Astrocyte of the cerebellum (primary cell): ENCODE results near the gene CNNM2.
"Not testable (repeated sequence)": the region's sequence is repeated elsewhere in the genome, so short reads cannot be mapped to it uniquely, and the experiment has no call there.

Source experiments
- DNase-seq: peaks from one replicate; pipeline ENCODE4 v3.0.0-alpha.2; 2011; ENCODE audit warnings: low read depth
- H3K4me3 ChIP-seq: 2 replicates; pipeline ENCODE4 v1.5.1; 2011; ENCODE audit warnings: mild to moderate bottlenecking, low read depth, low read length, moderate library complexity
- in situ Hi-C: cut with HindIII; loops from 2 replicates; pipeline ENCODE4 v1.10.0; 2017; ENCODE audit warnings: low sequenced_read_pairs
- TF ChIP-seq, protein P1 (sequence below): IDR thresholded peaks from 2 replicates; pipeline ENCODE4 v1.5.1; 2012; ENCODE audit warnings: low read length, low read depth, moderate library complexity, mild to moderate bottlenecking; ENCODE audit errors: missing control alignments

Gene CNNM2

DNA sequence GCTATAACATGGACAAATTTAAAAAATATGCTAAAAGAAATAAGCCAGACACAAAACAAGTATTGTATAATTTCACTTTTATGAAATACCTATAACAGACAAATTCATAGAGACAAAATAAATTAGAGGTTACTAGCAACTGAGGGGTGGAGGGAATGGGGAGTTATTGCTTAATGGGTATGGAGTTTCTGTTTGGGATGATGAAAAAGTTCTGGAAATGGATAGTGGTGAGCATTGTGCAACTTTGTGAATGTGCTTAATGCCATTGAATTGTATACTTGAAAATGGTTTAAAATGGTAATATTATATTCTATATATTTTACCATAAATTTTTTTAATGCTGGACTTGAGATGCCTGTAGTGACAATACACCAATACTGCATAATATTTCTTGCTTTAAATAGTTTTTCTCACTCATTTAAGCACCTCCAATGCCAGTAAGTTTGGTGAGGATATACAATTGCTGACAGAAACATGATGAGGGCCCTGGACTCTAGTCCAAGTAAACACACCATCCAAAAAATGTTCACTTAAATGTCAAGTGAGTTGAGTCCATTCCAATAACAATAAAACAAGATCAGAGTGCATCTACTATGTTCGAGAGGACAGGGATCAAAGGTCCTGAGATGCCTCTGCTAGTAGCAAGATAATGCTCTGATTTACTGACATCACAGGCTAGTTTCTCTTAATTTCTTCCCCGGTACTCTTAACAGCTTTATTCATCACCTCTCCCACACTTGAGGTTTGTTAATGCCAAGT lies 203.1 kb downstream of the CNNM2 start:
- H3K4me3 ChIP-seq = no peak overlapping the region
- TF ChIP-seq, protein P1, sequence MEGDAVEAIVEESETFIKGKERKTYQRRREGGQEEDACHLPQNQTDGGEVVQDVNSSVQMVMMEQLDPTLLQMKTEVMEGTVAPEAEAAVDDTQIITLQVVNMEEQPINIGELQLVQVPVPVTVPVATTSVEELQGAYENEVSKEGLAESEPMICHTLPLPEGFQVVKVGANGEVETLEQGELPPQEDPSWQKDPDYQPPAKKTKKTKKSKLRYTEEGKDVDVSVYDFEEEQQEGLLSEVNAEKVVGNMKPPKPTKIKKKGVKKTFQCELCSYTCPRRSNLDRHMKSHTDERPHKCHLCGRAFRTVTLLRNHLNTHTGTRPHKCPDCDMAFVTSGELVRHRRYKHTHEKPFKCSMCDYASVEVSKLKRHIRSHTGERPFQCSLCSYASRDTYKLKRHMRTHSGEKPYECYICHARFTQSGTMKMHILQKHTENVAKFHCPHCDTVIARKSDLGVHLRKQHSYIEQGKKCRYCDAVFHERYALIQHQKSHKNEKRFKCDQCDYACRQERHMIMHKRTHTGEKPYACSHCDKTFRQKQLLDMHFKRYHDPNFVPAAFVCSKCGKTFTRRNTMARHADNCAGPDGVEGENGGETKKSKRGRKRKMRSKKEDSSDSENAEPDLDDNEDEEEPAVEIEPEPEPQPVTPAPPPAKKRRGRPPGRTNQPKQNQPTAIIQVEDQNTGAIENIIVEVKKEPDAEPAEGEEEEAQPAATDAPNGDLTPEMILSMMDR = no peak
- in situ Hi-C loops = no loop called here
- no peak for DNase-seq

- TF ChIP-seq, protein P1 = no peak
- in situ Hi-C loops = no loop called here
- DNase-seq = no peak
- H3K4me3 ChIP-seq = no peak overlapping the region
These were observed 205.4 kb downstream of the CNNM2 start for GRCh38 chr10:103123282-103124024.

DNA sequence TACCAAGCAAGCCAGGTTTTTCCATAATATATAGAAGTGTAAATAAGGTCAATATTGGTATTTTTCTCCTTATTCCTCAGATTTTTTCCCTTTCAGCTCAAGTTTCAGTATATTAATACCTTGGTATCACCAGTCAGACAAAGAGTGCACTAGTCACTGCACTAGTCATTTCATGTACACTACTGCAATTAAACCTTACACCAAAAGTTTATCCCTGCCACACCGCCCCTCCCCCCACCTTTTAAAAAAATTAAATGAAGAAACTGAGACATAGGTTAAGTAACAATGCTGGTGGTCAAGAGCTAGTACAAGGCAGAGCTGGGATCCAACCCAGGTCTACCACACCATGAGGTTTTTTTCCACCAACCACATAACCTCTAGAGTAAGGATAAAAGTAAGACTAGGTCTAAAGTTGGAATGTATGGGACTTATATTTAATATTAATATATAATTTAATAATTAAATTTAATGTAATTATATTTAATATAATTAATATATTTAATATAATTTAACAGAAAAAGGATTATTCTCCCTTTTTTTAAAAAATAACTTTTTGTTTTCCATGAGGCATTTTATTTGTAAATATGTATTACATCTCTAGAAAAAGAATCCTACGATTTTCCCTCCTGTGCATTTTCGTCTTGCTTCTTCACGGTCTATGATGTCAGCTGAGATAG lies 206.5 kb downstream of the CNNM2 start:
- no peak overlapping the region for H3K4me3 ChIP-seq
- no peak for DNase-seq
- TF ChIP-seq, protein P1 = no peak
- in situ Hi-C loops = no loop called here

- in situ Hi-C loops = no loop called here
- DNase-seq = no peak
- TF ChIP-seq, protein P1 = no peak
- H3K4me3 ChIP-seq = no peak overlapping the region
These were observed 207.5 kb downstream of the CNNM2 start for GRCh38 chr10:103125323-103126267.

DNA sequence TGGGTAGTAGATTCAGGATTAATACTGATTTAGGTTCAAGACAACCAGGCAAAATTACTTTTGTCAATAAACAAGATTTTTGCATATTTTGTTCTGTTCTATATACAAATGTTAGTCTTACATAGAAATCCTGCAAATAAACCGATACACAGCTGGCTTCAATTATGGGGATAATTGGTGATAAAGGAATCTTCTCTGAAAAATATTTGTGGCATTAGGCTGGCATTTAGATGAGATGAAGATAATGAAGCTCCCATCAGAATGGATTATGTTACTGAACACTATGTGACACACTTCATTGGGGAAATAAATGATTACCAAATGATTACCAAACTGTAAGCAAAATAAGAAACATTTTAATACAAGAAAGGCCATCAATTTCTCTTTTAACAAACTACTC lies 209.1 kb downstream of the CNNM2 start:
- DNase-seq = no peak
- H3K4me3 ChIP-seq = no peak overlapping the region
- TF ChIP-seq, protein P1 = no peak
- in situ Hi-C loops = no loop called here

- H3K4me3 ChIP-seq, in situ Hi-C loops, DNase-seq: not testable (repeated sequence)
These were observed 212.1 kb downstream of the CNNM2 start for GRCh38 chr10:103130180-103130579.
